T-cell (primary cell): ENCODE measurements around the gene METTL16. TPM values are rescaled to one million over a fixed set of nuclear protein-coding genes. Genes with fewer than 3 reads are reported as not detected.

Experiments used
- ATAC-seq, 4 experiments: fragments of 200-7000 bp in 3 of 4; fragments of 150-1000 bp in 1 of 4; cut with Tn5 transposase; replicated peaks in 1 of 4; 1 replicate in 3 of 4; 2 replicates in 1 of 4; pipeline ENCODE4 v1.10.0; 2021; ENCODE audit warnings: moderate library complexity in 3 of 4, mild to moderate bottlenecking in 2 of 4, moderate number of reproducible peaks in 1 of 4
- CTCF ChIA-PET, 2 donors: fragments of 300-600 bp; sonication (Branson Sonifier 250); formaldehyde crosslinking; loops; one replicate each; lab custom pipeline; 2022; ENCODE audit warnings: antibody characterized with exemption in 2 of 2; lab: Charles Lee
- POLR2A ChIA-PET, 2 donors: fragments of 300-600 bp; sonication (Branson Sonifier 250); formaldehyde crosslinking; loops; one replicate each; lab custom pipeline; 2022; ENCODE audit warnings: antibody characterized with exemption in 2 of 2; lab: Charles Lee
- DNase-seq, 35 experiments: peaks; one replicate each; pipeline versions ENCODE4 v3.0.0 to v3.0.0-alpha.2; 2013 to 2023
- H3K27ac ChIP-seq: one replicate; pipeline ENCODE4 v1.5.1; 2013; ENCODE audit warnings: low read length
- H3K27me3 ChIP-seq, 2 experiments: replicated peaks in 1 of 2; 1 replicate in 1 of 2; 2 replicates in 1 of 2; pipeline versions ENCODE4 v1.6.1 to v1.7.0; 2013; ENCODE audit warnings: low read length in 1 of 2, mixed read lengths in 1 of 2; ENCODE audit not compliant: control insufficient read depth in 2 of 2, insufficient read depth in 2 of 2; ENCODE audit errors: extremely low read depth in 1 of 2
- H3K36me3 ChIP-seq, 2 donors: 1 replicate in 1 of 2; 2 replicates in 1 of 2; pipeline versions ENCODE4 v1.6.1 to v1.7.0; 2013; ENCODE audit warnings: low read length in 1 of 2; ENCODE audit not compliant: control insufficient read depth in 2 of 2, insufficient read depth in 1 of 2; ENCODE audit errors: extremely low read depth in 1 of 2
- H3K4me1 ChIP-seq, 2 experiments: 1 replicate in 1 of 2; 2 replicates in 1 of 2; pipeline versions ENCODE4 v1.6.1 to v1.7.0; 2013; ENCODE audit warnings: low read length in 2 of 2, mixed read lengths in 1 of 2; ENCODE audit not compliant: insufficient read depth in 2 of 2, control insufficient read depth in 1 of 2; ENCODE audit errors: extremely low read depth in 1 of 2
- H3K4me3 ChIP-seq, 2 donors: 1 replicate in 1 of 2; 2 replicates in 1 of 2; pipeline versions ENCODE4 v1.5.1 to v1.7.0; 2013; ENCODE audit warnings: mild to moderate bottlenecking in 2 of 2, low read length in 1 of 2, moderate library complexity in 1 of 2; ENCODE audit not compliant: control insufficient read depth in 1 of 2; ENCODE audit errors: extremely low read depth in 1 of 2
- H3K9me3 ChIP-seq: 2 replicates; pipeline ENCODE4 v1.7.0; 2013
- H3K27ac Mint-ChIP-seq, 2 donors: one replicate each; pipeline ENCODE4 v1.8.0; 2020 to 2021; ENCODE audit warnings: mild to moderate bottlenecking in 2 of 2, mixed read lengths in 2 of 2
- H3K27me3 Mint-ChIP-seq, 2 donors: one replicate each; pipeline ENCODE4 v1.8.0; 2021 to 2022; ENCODE audit warnings: mixed read lengths in 2 of 2
- H3K36me3 Mint-ChIP-seq: one replicate; pipeline ENCODE4 v1.8.0; 2021; ENCODE audit warnings: mixed read lengths
- H3K4me1 Mint-ChIP-seq, 3 donors: one replicate each; pipeline ENCODE4 v1.8.0; 2020 to 2022; ENCODE audit warnings: mixed read lengths in 3 of 3, mild to moderate bottlenecking in 1 of 3
- H3K4me3 Mint-ChIP-seq, 3 donors: one replicate each; pipeline ENCODE4 v1.8.0; 2020 to 2022; ENCODE audit warnings: mild to moderate bottlenecking in 3 of 3, mixed read lengths in 3 of 3, moderate library complexity in 3 of 3
- H3K9me3 Mint-ChIP-seq, 3 donors: one replicate each; pipeline ENCODE4 v1.8.0; 2020 to 2022; ENCODE audit warnings: mixed read lengths in 3 of 3
- whole genome bisulfite sequencing: methylation state at CpG from one replicate; pipeline ENCODE4 v1.1.5; 2013; ENCODE audit warnings: missing lambda C conversion rate; ENCODE audit not compliant: insufficient coverage; 5-methylcytosine and 5-hydroxymethylcytosine counted together
- total RNA-seq, 35 experiments: library from RNA in 6 of 35; stranded (reverse) in 6 of 35; fragments of 120-200 nt in 1 of 35; gene quantifications; one replicate each; pipeline versions ENCODE4 v1.2.1 to v1.2.4 and lab custom pipeline; 2013 to 2026

Gene METTL16
- total RNA-seq, 5 donors from 2014 or later (not counting 1 experiment from before 2014, with no cell fraction given): 43.0 to 51.1 (median 43.2) TPM

- ChIA-PET POLR2A (no interaction called here), CTCF (interaction anchor here in 1 of 2 donors (2.7 to 3.6 kb wide), 2 partner anchors 12 to 22 kb away, joined by 14 to 23 read pairs; no protein-coding TSS in a partner anchor)
- peak overlapping the region; percentile 69 to 88 (median 76) for H3K4me3 Mint-ChIP-seq
- H3K4me1 Mint-ChIP-seq: peaks cover 65 to 75% (median 69%) of the 10 kb centered on the region in 3 donors
- no peaks in the 10 kb centered on the region for H3K9me3 Mint-ChIP-seq
- Histone ChIP-seq H3K4me3 (peak overlapping the region in 1 of 2 donors; percentile 15), H3K9me3 (no peaks in the 10 kb centered on the region), H3K27ac (peak overlapping the region; percentile 24), H3K4me1 (peaks cover 27 to 85% of the 10 kb centered on the region in 2 experiments), H3K36me3 (no peaks in the 10 kb centered on the region), H3K27me3 (no peaks in the 10 kb centered on the region)
- H3K27ac Mint-ChIP-seq: peak overlapping the region; percentile 78 to 86
- no peak for DNase-seq
- ATAC-seq: no peak
- no peaks in the 10 kb centered on the region for H3K36me3 Mint-ChIP-seq
- 23% methylated on average over 30 of the region's 53 CpGs for WGBS
- no peaks in the 10 kb centered on the region for H3K27me3 Mint-ChIP-seq
Measured at GRCh38 chr17:2393954-2394749, 117.5 kb downstream of the METTL16 start.

DNA sequence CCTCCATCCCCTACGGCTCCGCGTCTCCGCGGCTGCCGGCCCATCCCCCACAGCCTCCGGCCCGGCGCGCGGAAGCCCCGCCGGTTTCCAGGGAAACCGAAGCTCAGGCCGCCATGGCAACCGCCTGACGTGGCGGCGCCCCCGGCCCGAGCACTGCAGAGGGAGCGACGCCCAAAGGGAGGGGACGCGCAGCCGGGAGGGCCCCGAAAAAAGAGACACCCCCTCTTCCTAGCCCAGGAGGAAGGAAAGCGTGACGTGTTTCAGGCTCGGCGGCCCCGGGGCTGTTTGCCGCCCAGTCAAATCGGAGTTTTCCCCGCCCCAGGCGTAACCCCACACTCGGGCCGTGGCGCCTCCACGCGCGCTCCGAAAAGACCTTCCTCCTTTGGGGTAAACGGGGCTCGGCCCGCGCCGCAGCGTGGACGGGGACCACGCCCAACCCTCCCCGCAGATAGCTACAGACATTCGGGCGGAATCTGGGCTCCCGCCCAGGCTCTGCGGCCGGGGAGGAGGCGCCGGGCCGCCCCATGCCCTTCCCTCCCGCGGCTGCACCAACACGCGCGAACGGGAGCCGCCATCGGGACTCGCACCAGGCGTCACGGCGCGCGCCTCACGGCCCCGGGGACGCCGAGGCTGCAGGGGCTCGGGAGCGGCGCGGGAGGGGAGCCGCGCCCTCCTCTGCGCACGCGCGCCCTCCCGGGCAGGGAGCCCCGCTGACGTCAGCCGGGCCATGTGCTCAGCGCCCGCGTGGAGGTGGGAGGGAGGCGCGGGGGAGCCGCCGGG lies 118.3 kb downstream of the METTL16 start:
- H3K27me3 ChIP-seq: no peaks in the 10 kb centered on the region
- H3K36me3 Mint-ChIP-seq: no peaks in the 10 kb centered on the region
- H3K4me1 ChIP-seq: peaks cover 25 to 82% of the 10 kb centered on the region in 2 experiments
- no peaks in the 10 kb centered on the region for H3K9me3 Mint-ChIP-seq
- no peaks in the 10 kb centered on the region for H3K27me3 Mint-ChIP-seq
- H3K4me1 Mint-ChIP-seq: peaks cover 65 to 73% (median 66%) of the 10 kb centered on the region in 3 donors
- no peaks in the 10 kb centered on the region for H3K9me3 ChIP-seq
- DNase-seq (peak; percentile 80 to 96 (median 88)), ATAC-seq (peak; percentile 56 to 74 (median 62))
- peak overlapping the region; percentile 77 to 97 for H3K4me3 ChIP-seq
- peak overlapping the region; percentile 89 to 91 for H3K27ac Mint-ChIP-seq
- peak overlapping the region; percentile 82 to 88 (median 86) for H3K4me3 Mint-ChIP-seq
- ChIA-PET POLR2A (interaction anchor here in 1 of 2 donors (1.0 kb wide), 1 partner anchor 8 kb away, joined by 7 read pairs; no protein-coding TSS in a partner anchor), CTCF (interaction anchor here (0.6 to 3.6 kb wide), 3 partner anchors 11 to 1974 kb away, joined by 6 to 23 read pairs (median 14); no protein-coding TSS in a partner anchor)
- under 1% methylated on average over 79 of the region's 99 CpGs for WGBS
- H3K36me3 ChIP-seq: no peaks in the 10 kb centered on the region
- peak overlapping the region; percentile 99 for H3K27ac ChIP-seq

GRCh38 chr17:2392252-2393173 lies 119.2 kb downstream of the METTL16 start:
- Mint-ChIP-seq H3K4me1 (peaks cover 60 to 67% (median 60%) of the 10 kb centered on the region in 3 donors), H3K4me3 (peak overlapping the region; percentile 88 to 96 (median 88)), H3K36me3 (no peaks in the 10 kb centered on the region), H3K9me3 (no peaks in the 10 kb centered on the region), H3K27me3 (no peaks in the 10 kb centered on the region), H3K27ac (peak overlapping the region; percentile 95 to 96)
- Histone ChIP-seq H3K36me3 (no peaks in the 10 kb centered on the region), H3K27ac (peak overlapping the region; percentile 99), H3K4me1 (peaks cover 20 to 74% of the 10 kb centered on the region in 2 experiments), H3K27me3 (no peaks in the 10 kb centered on the region), H3K9me3 (no peaks in the 10 kb centered on the region), H3K4me3 (peak overlapping the region; percentile 60 to 97)
- ChIA-PET POLR2A (interaction anchor here (0.5 to 1.0 kb wide), 5 partner anchors 9 to 570 kb away, joined by 3 to 8 read pairs (median 5); no protein-coding TSS in a partner anchor), CTCF (interaction anchor here (0.7 to 3.6 kb wide), 5 partner anchors 10 to 423 kb away, joined by 3 to 23 read pairs (median 5); no protein-coding TSS in a partner anchor)
- under 1% methylated on average over 78 of the region's 83 CpGs for WGBS
- DNase-seq: peak; percentile 88 to 99 (median 95)
- ATAC-seq: peak; percentile 68 to 73 (median 72)

GRCh38 chr17:2391597-2392251 lies 120.0 kb downstream of the METTL16 start:
- Mint-ChIP-seq H3K4me3 (peak overlapping the region; percentile 88 to 96 (median 88)), H3K27ac (peak overlapping the region; percentile 95 to 96), H3K27me3 (no peaks in the 10 kb centered on the region), H3K36me3 (no peaks in the 10 kb centered on the region), H3K9me3 (no peaks in the 10 kb centered on the region), H3K4me1 (peaks cover 54 to 59% (median 54%) of the 10 kb centered on the region in 3 donors)
- Histone ChIP-seq H3K27ac (peak overlapping the region; percentile 71), H3K4me1 (peaks cover 15 to 66% of the 10 kb centered on the region in 2 experiments), H3K4me3 (peak overlapping the region; percentile 60 to 61), H3K9me3 (no peaks in the 10 kb centered on the region), H3K27me3 (no peaks in the 10 kb centered on the region), H3K36me3 (peaks cover 3 to 6% of the 10 kb centered on the region in 2 donors)
- 56% methylated on average over 17 of the region's 18 CpGs for WGBS
- DNase-seq (no peak), ATAC-seq (no peak)
- POLR2A ChIA-PET: interaction anchor here (0.5 to 1.0 kb wide), 5 partner anchors 9 to 569 kb away, joined by 3 to 8 read pairs (median 4); no protein-coding TSS in a partner anchor
- CTCF ChIA-PET: interaction anchor here (0.7 to 3.6 kb wide), 5 partner anchors 9 to 423 kb away, joined by 3 to 23 read pairs (median 5); no protein-coding TSS in a partner anchor

DNA sequence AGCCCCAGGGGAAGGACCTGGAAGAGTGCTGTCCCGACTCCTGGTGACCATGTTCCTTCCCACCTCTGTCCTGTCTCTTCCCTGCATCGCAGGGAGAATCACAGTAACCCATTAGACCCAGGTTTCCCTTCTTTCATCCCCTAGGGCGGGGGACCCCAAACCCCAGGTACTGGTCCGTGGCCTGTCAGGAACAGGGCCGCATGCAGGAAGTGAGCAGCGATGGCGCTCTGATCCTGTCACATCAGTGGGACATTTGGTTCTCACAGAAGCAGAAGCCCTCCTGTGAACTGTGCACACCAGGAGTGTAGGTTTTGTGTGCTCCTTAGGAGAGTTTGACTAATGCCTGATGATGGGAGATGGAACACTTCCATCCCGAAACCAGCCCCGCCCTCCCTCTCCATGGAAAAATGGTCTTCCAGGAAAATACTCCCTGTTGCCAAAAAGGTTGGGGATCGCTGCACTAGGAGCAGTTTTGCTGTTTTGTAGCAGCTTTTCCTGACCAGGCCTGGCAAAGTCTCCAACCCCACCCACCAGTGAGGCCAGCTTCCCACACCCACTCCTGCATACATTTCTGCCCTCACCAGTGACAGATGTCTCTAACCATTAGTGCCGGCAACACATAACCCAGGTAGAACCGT lies 121.4 kb downstream of the METTL16 start:
- no peak for DNase-seq
- no peaks in the 10 kb centered on the region for H3K27me3 Mint-ChIP-seq
- 93% methylated on average over 8 of the region's 12 CpGs for WGBS

More for the DNA sequence above, 121.4 kb downstream of the METTL16 start:
- Mint-ChIP-seq H3K4me1 (peaks cover 41 to 48% (median 46%) of the 10 kb centered on the region in 3 donors), H3K9me3 (no peaks in the 10 kb centered on the region), H3K36me3 (no peaks in the 10 kb centered on the region), H3K27ac (peak overlapping the region; percentile 64 to 73), H3K4me3 (peak overlapping the region in 2 of 3 donors; percentile 9 to 21)
- Histone ChIP-seq H3K27me3 (no peaks in the 10 kb centered on the region), H3K4me3 (no peak overlapping the region), H3K27ac (peak overlapping the region; percentile 71), H3K4me1 (peaks cover 11 to 52% of the 10 kb centered on the region in 2 experiments), H3K9me3 (no peaks in the 10 kb centered on the region), H3K36me3 (peaks cover 8 to 12% of the 10 kb centered on the region in 2 donors)
- POLR2A ChIA-PET: no interaction called here
- CTCF ChIA-PET: interaction anchor here in 1 of 2 donors (1.0 kb wide), 1 partner anchor 26 kb away, joined by 4 read pairs; no protein-coding TSS in a partner anchor
- no peak for ATAC-seq
